NT2/D1 (cell line): Measurements from ENCODE around the gene USP47.

Experiments
- DNase-seq: peaks from one replicate; pipeline ENCODE4 v3.0.0-alpha.2; 2011; ENCODE audit warnings: low read depth, low spot score
- H3K27me3 ChIP-seq: 2 replicates; pipeline ENCODE4 v1.6.0; 2011; ENCODE audit warnings: mild to moderate bottlenecking; ENCODE audit not compliant: insufficient read length, insufficient read depth
- H3K36me3 ChIP-seq: 2 replicates; pipeline ENCODE4 v1.6.1; 2011; ENCODE audit warnings: mild to moderate bottlenecking, low read length, mixed read lengths; ENCODE audit not compliant: insufficient read depth, insufficient read length
- H3K4me1 ChIP-seq: 2 replicates; pipeline ENCODE4 v1.5.1; 2011; ENCODE audit not compliant: insufficient read depth, insufficient read length
- H3K4me3 ChIP-seq: 2 replicates; pipeline ENCODE4 v1.5.1; 2011; ENCODE audit warnings: low read depth; ENCODE audit not compliant: insufficient read length
- H3K9ac ChIP-seq: 2 replicates; pipeline ENCODE4 v1.6.0; 2011; ENCODE audit warnings: low read depth; ENCODE audit not compliant: insufficient read length
- H3K9me3 ChIP-seq: 2 replicates; pipeline ENCODE4 v1.5.1; 2011; ENCODE audit warnings: mild to moderate bottlenecking, low read length; ENCODE audit not compliant: insufficient read depth
- SUZ12 ChIP-seq: IDR thresholded peaks from 2 replicates; pipeline ENCODE4 v1.6.1; 2011; ENCODE audit not compliant: insufficient read length, insufficient read depth; ENCODE audit errors: extremely low read depth
- YY1 ChIP-seq: IDR thresholded peaks from 2 replicates; pipeline ENCODE4 v1.6.1; 2011; ENCODE audit not compliant: insufficient read length, insufficient read depth
- ZNF274 ChIP-seq: IDR thresholded peaks from 2 replicates; pipeline ENCODE4 v1.6.1; 2011; ENCODE audit warnings: mild to moderate bottlenecking, low read depth, low read length

Gene USP47

DNA sequence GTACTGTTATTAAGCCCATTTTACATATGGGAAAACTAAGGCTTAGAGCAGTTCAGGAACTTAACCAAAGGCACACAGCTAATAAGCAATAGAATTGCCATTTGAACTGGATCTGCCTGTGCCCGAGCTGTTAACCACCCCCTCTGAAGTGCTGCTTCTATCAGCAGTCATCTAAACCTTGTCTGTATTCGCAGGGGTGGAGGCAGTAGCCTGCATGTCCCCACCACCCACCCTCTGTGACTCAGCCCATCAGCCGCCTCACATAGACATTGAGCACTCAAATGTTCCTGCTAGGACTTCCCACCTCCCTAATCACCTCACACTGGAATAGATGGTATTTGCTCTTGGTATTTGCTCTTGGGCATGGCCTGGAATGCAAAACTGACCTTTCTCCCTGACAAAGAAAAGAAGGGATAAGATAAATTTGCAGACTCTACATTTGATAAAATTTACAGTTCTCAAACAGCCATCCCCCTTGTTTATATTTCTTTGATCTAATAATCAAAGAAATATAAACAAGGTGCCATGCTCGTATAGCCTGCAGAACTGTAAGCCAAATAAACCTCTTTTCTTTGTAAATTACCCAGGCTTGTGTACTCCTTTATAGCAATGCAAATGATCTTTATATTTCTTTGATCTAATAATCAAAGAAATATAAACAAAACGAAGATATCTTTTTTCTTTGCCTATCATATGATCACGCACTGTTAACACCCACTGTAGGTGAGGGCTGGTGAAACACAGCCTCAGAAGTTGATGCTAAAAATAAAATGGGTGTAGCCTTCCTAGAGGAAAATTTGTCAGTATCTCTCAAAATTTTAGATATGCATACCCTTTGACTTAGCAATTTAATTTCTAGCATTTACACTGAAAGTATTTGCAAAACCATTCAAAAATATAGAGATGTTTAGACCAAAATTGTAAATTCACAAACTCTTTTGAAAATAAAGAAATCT lies 150.8 kb downstream of the USP47 start:
- Histone ChIP-seq H3K36me3 (peaks cover 61% of the 10 kb centered on the region), H3K9me3 (no peaks in the 10 kb centered on the region), H3K27me3 (no peaks in the 10 kb centered on the region), H3K9ac (no peak overlapping the region), H3K4me3 (no peak overlapping the region), H3K4me1 (peaks cover 9% of the 10 kb centered on the region)
- no peak for DNase-seq
- no peak for TF ChIP-seq SUZ12

DNA sequence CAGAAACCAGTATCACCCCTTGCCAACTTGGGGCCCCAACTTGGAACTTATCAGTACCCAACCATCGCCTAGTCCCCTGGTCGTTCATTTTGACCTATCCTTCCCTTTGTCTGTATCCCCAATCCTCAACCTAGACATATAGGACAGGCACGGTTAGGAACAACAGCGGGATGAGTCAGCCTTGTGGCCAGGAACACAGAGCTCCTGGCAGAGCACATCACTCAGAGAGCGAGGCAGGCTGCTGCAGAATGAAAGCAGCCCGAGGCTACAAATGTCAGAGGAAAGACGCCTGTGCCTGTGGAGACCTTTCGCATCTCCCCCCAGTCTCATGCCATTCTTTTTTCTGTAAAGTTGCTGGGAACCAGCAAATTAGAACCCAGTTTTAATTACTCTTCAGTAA lies 152.1 kb downstream of the USP47 start:
- DNase-seq: no peak
- Histone ChIP-seq H3K36me3 (peaks cover 65% of the 10 kb centered on the region), H3K9ac (peak overlapping the region; percentile 17), H3K4me3 (no peak overlapping the region), H3K27me3 (no peaks in the 10 kb centered on the region), H3K9me3 (no peaks in the 10 kb centered on the region), H3K4me1 (peaks cover 9% of the 10 kb centered on the region)
- TF ChIP-seq SUZ12 (no peak), ZNF274 (no peak), YY1 (no peak)

DNA sequence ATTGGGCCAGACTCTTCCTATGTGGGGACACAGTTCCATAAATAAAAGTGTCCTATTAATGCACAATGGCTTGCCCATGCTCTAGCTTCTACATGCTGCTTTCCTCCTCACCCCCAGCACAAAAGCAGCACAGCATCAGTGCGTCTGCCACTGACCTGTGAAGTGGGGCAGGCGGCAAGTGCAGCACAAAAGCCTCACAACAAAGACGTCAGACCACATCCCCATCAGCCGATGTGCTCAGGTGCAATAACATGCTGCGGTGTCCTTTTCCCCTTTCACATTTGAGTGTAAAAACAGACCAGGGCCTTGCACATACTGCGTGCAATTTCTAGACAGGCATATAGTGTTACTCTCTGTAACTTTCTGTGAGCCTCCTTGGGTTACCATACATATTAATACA lies 153.8 kb downstream of the USP47 start:
- H3K36me3 ChIP-seq: peaks cover 66% of the 10 kb centered on the region
- H3K27me3 ChIP-seq: no peaks in the 10 kb centered on the region
- H3K9me3 ChIP-seq: no peaks in the 10 kb centered on the region
- no peak overlapping the region for H3K4me3 ChIP-seq
- peaks cover 9% of the 10 kb centered on the region for H3K4me1 ChIP-seq
- H3K9ac ChIP-seq: no peak overlapping the region
- TF ChIP-seq YY1 (no peak), SUZ12 (no peak), ZNF274 (no peak)
- no peak for DNase-seq

DNA sequence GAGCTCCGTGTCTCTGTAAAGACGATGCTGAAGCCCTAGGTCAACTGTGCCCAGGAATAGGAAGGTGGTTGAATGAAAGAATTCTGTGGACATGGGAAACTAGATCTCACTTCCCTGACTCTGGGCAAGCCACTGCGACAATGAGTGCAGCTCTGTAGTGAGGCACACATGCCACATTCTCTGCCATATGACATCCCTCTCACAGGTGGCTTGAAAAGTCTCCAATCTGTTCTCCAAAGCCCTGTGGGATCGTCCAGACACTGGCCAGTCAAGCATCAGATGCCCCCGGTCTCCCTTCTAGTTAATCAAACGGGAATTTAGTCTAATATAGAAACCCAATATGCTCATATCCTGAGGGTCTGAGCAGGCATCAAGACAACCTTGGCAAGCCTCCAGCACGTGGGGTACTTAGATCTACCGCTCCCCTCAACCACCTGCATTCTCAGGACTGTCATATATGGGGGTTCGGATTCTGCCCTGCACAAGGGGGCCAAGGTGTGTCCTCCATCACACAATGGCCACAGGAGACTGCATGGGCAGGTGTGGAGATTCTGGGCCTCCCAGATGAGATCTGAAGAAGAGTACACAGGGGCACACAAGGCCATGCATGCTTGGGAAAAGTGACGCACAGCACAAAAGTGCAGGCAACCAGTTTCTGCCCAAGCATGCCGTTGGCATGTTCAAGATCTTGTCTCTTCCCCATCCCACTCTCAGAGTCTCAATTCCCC lies 154.7 kb downstream of the USP47 start:
- TF ChIP-seq ZNF274: no peak
- TF ChIP-seq YY1: no peak
- TF ChIP-seq SUZ12: no peak
- Histone ChIP-seq H3K9me3 (no peaks in the 10 kb centered on the region), H3K4me3 (no peak overlapping the region), H3K27me3 (no peaks in the 10 kb centered on the region), H3K36me3 (peaks cover 68% of the 10 kb centered on the region), H3K9ac (no peak overlapping the region), H3K4me1 (peaks cover 7% of the 10 kb centered on the region)
- DNase-seq: no peak

DNA sequence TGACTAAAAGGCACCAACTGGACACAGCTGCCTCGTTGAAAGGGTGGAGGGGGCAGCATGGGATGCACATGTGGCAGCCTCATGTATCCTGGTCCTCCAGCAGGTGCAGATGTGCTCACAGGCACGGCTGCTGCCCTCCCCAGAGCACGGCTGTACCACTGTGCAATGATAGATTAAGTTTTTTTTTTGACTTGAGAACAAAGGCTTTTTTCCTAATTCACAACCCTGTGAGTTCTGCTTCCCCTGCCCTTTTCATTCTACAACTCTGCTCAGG lies 155.2 kb downstream of the USP47 start:
- no peak overlapping the region for H3K9ac ChIP-seq
- no peaks in the 10 kb centered on the region for H3K9me3 ChIP-seq
- H3K4me3 ChIP-seq: no peak overlapping the region
- no peak for DNase-seq
- peaks cover 6% of the 10 kb centered on the region for H3K4me1 ChIP-seq
- H3K36me3 ChIP-seq: peaks cover 73% of the 10 kb centered on the region
- H3K27me3 ChIP-seq: no peaks in the 10 kb centered on the region
- TF ChIP-seq YY1: no peak
- TF ChIP-seq ZNF274: no peak
- no peak for TF ChIP-seq SUZ12

DNA sequence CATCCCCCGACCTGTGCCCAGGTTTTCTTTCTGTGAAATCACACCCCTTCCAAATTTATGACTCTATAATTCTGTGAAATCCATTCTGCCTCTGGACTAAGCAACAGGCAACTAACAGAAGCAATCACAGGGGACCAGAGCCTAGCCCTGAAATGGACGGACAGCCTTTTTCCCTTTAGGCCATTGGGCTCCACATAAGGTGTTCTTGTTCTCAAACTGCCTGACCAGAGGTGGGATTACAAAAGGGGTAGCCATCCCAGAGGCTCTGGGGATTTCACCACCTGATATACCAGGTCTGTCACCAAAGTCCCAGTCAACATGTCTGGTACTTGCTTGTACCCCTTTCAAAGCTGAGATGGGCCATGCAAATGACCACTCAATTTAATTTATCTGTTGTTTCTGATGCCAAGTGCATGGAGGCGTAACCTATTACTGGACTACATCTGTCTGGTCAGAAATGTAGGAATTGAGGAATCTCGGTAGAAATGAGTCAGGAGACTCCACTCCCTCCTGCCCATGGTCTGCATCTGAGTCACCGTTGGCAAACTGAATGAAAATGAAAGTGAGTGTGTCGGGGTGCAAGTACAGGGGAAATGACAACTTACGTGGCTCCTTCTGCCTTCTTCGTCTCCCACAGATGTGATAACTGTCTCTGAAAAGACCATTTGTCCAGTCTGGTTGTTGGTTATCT lies 156.5 kb downstream of the USP47 start:
- H3K4me3 ChIP-seq: no peak overlapping the region
- peaks cover 84% of the 10 kb centered on the region for H3K36me3 ChIP-seq
- TF ChIP-seq SUZ12 (no peak), YY1 (no peak), ZNF274 (no peak)
- no peaks in the 10 kb centered on the region for H3K27me3 ChIP-seq
- no peak overlapping the region for H3K9ac ChIP-seq
- H3K4me1 ChIP-seq: peaks cover 6% of the 10 kb centered on the region
- no peaks in the 10 kb centered on the region for H3K9me3 ChIP-seq
- no peak for DNase-seq

DNA sequence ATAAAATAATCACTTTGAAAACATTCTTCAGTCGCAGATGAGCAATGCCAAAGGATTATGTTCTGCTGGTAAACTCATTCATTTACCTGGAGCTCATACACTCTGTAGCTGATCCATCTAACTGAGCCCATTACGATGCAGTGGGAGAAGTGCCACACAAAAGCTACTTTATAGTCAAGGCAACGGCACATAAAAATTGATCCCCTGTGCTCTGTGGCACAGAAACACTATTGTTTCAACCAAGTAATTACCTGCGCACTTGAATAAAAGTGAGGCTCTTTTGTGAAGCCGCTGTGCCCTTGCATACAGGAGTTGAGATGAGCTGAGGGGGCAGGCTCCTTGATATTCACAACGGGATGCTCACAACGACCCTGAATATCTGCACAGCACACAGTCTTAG lies 159.4 kb downstream of the USP47 start:
- H3K9ac ChIP-seq: no peak overlapping the region
- no peaks in the 10 kb centered on the region for H3K27me3 ChIP-seq
- no peak overlapping the region for H3K4me3 ChIP-seq
- peaks cover 90% of the 10 kb centered on the region for H3K36me3 ChIP-seq
- H3K9me3 ChIP-seq: no peaks in the 10 kb centered on the region
- TF ChIP-seq YY1 (no peak), ZNF274 (no peak), SUZ12 (no peak)
- H3K4me1 ChIP-seq: no peaks in the 10 kb centered on the region
- DNase-seq: no peak
